Karpas-422 (cell line): Measurements from ENCODE around the gene CAMSAP3. TPM values are rescaled to one million over a fixed set of nuclear protein-coding genes. Genes with fewer than 3 reads are reported as not detected.

Experiments used
- DNase-seq: peaks from one replicate; pipeline ENCODE4 v3.0.0-alpha.2; 2015
- H2AFZ ChIP-seq: fragments of 200-600 bp; sonication (generic); 2 replicates; pipeline ENCODE4 v1.6.1; 2014; ENCODE audit warnings: antibody characterized with exemption, low read length, mixed read lengths
- H3K27ac ChIP-seq: fragments of 200-600 bp; sonication (generic); 2 replicates; pipeline ENCODE4 v1.5.1; 2014; ENCODE audit warnings: mild to moderate bottlenecking, low read length, moderate library complexity
- H3K27me3 ChIP-seq: fragments of 200-600 bp; sonication (generic); 2 replicates; pipeline ENCODE4 v1.6.1; 2014; ENCODE audit warnings: low read length, mixed read lengths
- H3K36me3 ChIP-seq: fragments of 200-600 bp; sonication (generic); 2 replicates; pipeline ENCODE4 v1.6.1; 2014; ENCODE audit warnings: low read length, mixed read lengths; ENCODE audit not compliant: insufficient read depth
- H3K4me1 ChIP-seq: fragments of 200-600 bp; sonication (generic); 2 replicates; pipeline ENCODE4 v1.6.1; 2014; ENCODE audit warnings: mild to moderate bottlenecking, low read length, mixed read lengths
- H3K4me2 ChIP-seq: fragments of 200-600 bp; sonication (generic); 2 replicates; pipeline ENCODE4 v1.6.1; 2014; ENCODE audit warnings: low read length, low read depth, mild to moderate bottlenecking; ENCODE audit not compliant: poor library complexity, severe bottlenecking
- H3K4me3 ChIP-seq: fragments of 200-600 bp; sonication (generic); 2 replicates; pipeline ENCODE4 v1.5.1; 2014; ENCODE audit warnings: mild to moderate bottlenecking, antibody characterized with exemption, low read length, mixed read lengths
- H3K79me2 ChIP-seq: fragments of 200-600 bp; sonication (generic); 2 replicates; pipeline ENCODE4 v1.6.1; 2014; ENCODE audit warnings: mild to moderate bottlenecking, low read length, mixed read lengths
- H3K9ac ChIP-seq: fragments of 200-600 bp; sonication (generic); 2 replicates; pipeline ENCODE4 v1.6.0; 2014; ENCODE audit warnings: low read length
- H3K9me2 ChIP-seq: fragments of 200-600 bp; sonication (generic), shearing (Covaris generic); replicated peaks from 2 replicates; pipeline ENCODE4 v1.6.0; 2014; ENCODE audit warnings: mild to moderate bottlenecking, low read length, moderate library complexity; ENCODE audit not compliant: insufficient read depth
- H3K9me3 ChIP-seq: fragments of 300-700, 200-600 bp; sonication (generic); 2 replicates; pipeline ENCODE4 v1.6.1; 2014; ENCODE audit warnings: low read length, mixed read lengths
- H4K20me1 ChIP-seq: fragments of 200-600 bp; sonication (generic); 2 replicates; pipeline ENCODE4 v1.6.1; 2014; ENCODE audit warnings: mild to moderate bottlenecking, antibody characterized with exemption, low read length, low read depth; ENCODE audit not compliant: insufficient read depth
- total RNA-seq: library from RNA; depleted of rRNA; stranded (reverse); fragments of >200 nt; shearing (Covaris generic); gene quantifications from 2 replicates; pipeline ENCODE4 v1.2.3, GENCODE V29; 2014; ENCODE audit warnings: low replicate concordance

The CAMSAP3 gene
- total RNA-seq, 1 experiment from 2014 or later: not detected

DNA sequence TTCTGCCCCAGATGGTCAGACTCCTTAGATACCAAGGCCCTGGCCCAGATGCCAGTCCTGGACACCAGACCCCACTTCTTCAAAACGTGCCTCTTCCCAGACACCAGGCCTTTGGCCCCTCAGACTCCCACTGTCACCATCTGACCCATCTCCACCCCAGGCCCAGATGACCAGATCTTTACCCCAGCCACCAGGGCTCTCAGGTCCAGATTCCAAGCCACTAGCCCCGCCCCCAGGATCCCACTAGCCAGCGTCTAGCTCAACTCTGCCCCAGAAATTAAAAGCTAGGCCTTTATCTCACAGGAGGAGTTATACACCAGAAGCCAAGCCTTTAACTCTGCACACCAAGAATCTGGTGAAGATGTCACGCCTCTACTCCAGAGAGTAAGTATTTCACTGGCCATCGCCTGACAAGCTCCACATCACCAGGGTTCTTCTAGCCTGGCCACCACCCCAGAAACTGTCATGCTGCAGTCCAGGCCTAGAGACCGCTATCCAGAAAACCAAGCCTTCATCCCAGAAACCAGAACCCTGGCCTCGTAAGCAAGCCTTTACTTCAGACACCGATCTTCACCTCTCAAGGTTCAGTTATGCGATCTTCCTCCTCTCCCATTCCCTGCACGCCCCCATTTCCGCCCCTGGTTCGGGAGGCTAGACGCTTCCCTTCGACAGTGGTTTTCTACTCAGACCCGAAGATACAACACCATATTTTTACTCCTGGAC, 33.1 kb downstream of the CAMSAP3 start:
- Histone ChIP-seq H3K9me3 (no peaks in the 10 kb centered on the region), H3K27ac (no peak overlapping the region), H4K20me1 (peaks cover 20% of the 10 kb centered on the region; the same call in 1 of the 2 replicates), H3K36me3 (no peaks in the 10 kb centered on the region), H2AFZ (no peak overlapping the region), H3K9ac (peak overlapping the region; percentile 88), H3K4me1 (peaks cover 19% of the 10 kb centered on the region), H3K4me3 (peak overlapping the region; percentile 97), H3K4me2 (peak overlapping the region; percentile 87), H3K27me3 (no peaks in the 10 kb centered on the region), H3K9me2 (no peaks in the 10 kb centered on the region), H3K79me2 (peaks cover 53% of the 10 kb centered on the region)
- no peak for DNase-seq

DNA sequence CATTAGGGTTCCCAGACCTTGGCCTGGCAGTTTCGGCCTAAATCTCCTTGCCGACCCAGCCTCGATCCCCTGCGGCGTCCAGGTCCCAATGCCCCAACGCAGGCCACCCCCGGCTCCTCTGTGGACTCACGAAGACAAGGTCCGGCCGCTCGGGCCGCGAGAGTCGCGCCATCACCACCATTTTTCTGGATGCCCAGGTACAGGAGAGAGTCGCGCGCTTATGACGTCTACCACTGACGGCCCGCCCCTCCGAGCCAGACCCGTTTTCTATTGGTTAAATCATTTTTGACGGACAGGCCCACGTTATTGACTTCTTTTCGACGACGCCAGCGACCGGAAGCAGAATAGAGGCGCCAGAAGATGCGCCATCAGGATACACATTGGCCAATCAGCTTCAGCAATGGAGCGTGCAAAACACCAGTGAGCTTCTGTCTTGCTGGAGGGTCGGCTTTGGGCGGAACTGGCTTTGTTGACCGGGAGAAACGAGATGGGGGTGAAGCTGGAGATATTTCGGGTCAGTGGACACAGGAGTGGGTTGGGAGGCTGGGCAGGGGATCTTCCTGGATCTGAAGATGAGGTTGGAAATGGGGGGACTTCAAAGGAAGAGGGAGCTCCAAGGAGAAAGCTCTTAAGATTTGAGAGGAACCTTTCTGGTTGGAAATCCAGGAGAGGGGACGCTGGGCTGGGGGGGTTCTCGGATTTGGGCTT, 33.8 kb downstream of the CAMSAP3 start, which contains the start of the genes PET100 and XAB2:
Gene PET100 (plus strand): TSS at position 447 of the 708 bp plus-strand sequence. CDS start 41 bp downstream, at position 488.
Gene XAB2 (minus strand): TSS at position 199 of the 708 bp plus-strand sequence. CDS start 18 bp downstream, at position 181.
- H3K9me2 ChIP-seq: no peaks in the 10 kb centered on the region
- peaks cover 53% of the 10 kb centered on the region for H3K79me2 ChIP-seq
- peak within 1 kb of the TSS; percentile 92 for H3K4me2 ChIP-seq
- no peak within 1 kb of the TSS for H3K27ac ChIP-seq
- H3K36me3 ChIP-seq: no peaks in the 10 kb centered on the region
- no peak within 1 kb of the TSS for H2AFZ ChIP-seq
- H3K4me3 ChIP-seq: peak within 1 kb of the TSS; percentile 97
- peak within 1 kb of the TSS; percentile 95 for H3K9ac ChIP-seq
- peaks cover 19% of the 10 kb centered on the region for H3K4me1 ChIP-seq
- H4K20me1 ChIP-seq: peaks cover 20% of the 10 kb centered on the region; the same call in 1 of the 2 replicates
- H3K27me3 ChIP-seq: no peaks in the 10 kb centered on the region
- H3K9me3 ChIP-seq: no peaks in the 10 kb centered on the region
- DNase-seq: peak; percentile 98

DNA sequence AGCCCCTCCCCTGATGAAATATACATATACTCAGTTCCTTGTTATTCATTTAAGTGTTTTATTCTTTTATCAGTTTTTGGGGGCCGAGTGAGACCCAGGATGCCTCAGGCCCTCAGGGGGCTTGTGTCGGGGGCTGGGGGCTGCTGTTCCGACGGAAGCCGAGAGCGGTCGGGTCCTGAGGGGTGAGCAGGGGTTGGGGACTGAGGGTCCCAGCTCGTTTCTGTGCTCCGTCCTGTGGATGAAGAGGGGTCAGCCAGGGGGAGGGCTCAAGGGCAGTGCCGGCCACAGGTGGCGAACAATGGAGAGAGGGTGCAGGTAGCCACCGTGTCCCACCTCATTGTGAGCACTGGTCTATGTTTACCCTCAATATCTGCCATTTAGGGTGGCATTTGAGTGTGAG, 35.9 kb downstream of the CAMSAP3 start:
- Histone ChIP-seq H3K27me3 (no peaks in the 10 kb centered on the region), H2AFZ (no peak overlapping the region), H3K36me3 (no peaks in the 10 kb centered on the region), H3K79me2 (peaks cover 46% of the 10 kb centered on the region), H3K9me2 (no peaks in the 10 kb centered on the region), H3K4me2 (no peak overlapping the region), H3K9me3 (no peaks in the 10 kb centered on the region), H3K4me1 (peaks cover 21% of the 10 kb centered on the region), H4K20me1 (peaks cover 20% of the 10 kb centered on the region; the same call in 1 of the 2 replicates), H3K9ac (no peak overlapping the region), H3K4me3 (no peak overlapping the region), H3K27ac (no peak overlapping the region)
- DNase-seq: no peak

- Histone ChIP-seq H3K27me3 (no peaks in the 10 kb centered on the region), H2AFZ (no peak overlapping the region), H3K9me2 (no peaks in the 10 kb centered on the region), H3K27ac (no peak overlapping the region), H3K79me2 (peaks cover 41% of the 10 kb centered on the region), H3K36me3 (no peaks in the 10 kb centered on the region), H3K4me1 (peaks cover 24% of the 10 kb centered on the region), H4K20me1 (peaks cover 12% of the 10 kb centered on the region; the same call in 1 of the 2 replicates), H3K4me2 (no peak overlapping the region), H3K4me3 (no peak overlapping the region), H3K9ac (no peak overlapping the region), H3K9me3 (no peaks in the 10 kb centered on the region)
- DNase-seq: no peak
Measured at GRCh38 chr19:7632340-7633203, 36.9 kb downstream of the CAMSAP3 start.

- Histone ChIP-seq H3K9ac (no peak within 1 kb of the TSS), H3K27me3 (no peaks in the 10 kb centered on the region), H4K20me1 (peaks cover under 1% of the 10 kb centered on the region; the same call in 1 of the 2 replicates), H3K9me2 (no peaks in the 10 kb centered on the region), H3K36me3 (no peaks in the 10 kb centered on the region), H3K4me3 (no peak within 1 kb of the TSS), H2AFZ (no peak within 1 kb of the TSS), H3K4me2 (no peak within 1 kb of the TSS), H3K79me2 (peaks cover 41% of the 10 kb centered on the region), H3K9me3 (no peaks in the 10 kb centered on the region), H3K4me1 (peaks cover 22% of the 10 kb centered on the region), H3K27ac (no peak within 1 kb of the TSS)
- DNase-seq: no peak
Measured at GRCh38 chr19:7633698-7634097, 38.0 kb downstream of the CAMSAP3 start, which contains the start of gene PCP2. Gene PCP2, minus strand, starts transcription at chr19:7633719. Its CDS starts 262 bp downstream, at chr19:7633457.

GRCh38 chr19:7635670-7636069, 40.0 kb downstream of the CAMSAP3 start:
- H4K20me1 ChIP-seq: no peaks in the 10 kb centered on the region
- DNase-seq: no peak
- H3K4me2 ChIP-seq: no peak overlapping the region
- H3K9ac ChIP-seq: no peak overlapping the region
- H3K27me3 ChIP-seq: no peaks in the 10 kb centered on the region
- H3K4me1 ChIP-seq: peaks cover 17% of the 10 kb centered on the region
- H3K27ac ChIP-seq: no peak overlapping the region
- no peak overlapping the region for H2AFZ ChIP-seq
- H3K4me3 ChIP-seq: no peak overlapping the region
- H3K9me2 ChIP-seq: no peaks in the 10 kb centered on the region
- no peaks in the 10 kb centered on the region for H3K9me3 ChIP-seq
- no peaks in the 10 kb centered on the region for H3K36me3 ChIP-seq
- peaks cover 27% of the 10 kb centered on the region for H3K79me2 ChIP-seq

DNA sequence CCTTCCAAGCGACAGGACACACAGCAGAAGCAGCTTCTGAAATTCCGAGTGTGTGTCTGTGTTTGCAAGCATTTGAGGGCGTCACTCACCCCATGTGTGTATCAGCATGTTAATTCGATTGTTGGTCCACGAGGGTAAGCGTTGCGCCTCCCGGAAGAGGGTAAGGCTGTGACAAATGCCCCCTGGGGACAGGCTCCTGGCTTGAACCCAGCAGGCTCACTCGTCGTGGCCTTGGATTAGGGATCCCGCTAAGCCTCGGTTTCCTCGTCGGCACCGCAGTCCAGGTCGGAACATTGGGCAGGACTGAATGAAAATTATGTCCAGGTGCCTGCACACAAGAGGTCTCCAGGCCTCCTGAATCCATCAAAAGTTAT, 40.6 kb downstream of the CAMSAP3 start:
- Histone ChIP-seq H4K20me1 (no peaks in the 10 kb centered on the region), H3K4me1 (peaks cover 11% of the 10 kb centered on the region), H3K9me2 (no peaks in the 10 kb centered on the region), H3K9ac (no peak overlapping the region), H2AFZ (peak overlapping the region; percentile 54; the same call in 1 of the 2 replicates), H3K4me3 (no peak overlapping the region; the same call in 1 of the 2 replicates), H3K9me3 (no peaks in the 10 kb centered on the region), H3K79me2 (peaks cover 21% of the 10 kb centered on the region), H3K27me3 (no peaks in the 10 kb centered on the region), H3K36me3 (no peaks in the 10 kb centered on the region), H3K4me2 (peak overlapping the region; percentile 36), H3K27ac (no peak overlapping the region)
- DNase-seq: no peak
